Measurements from ENCODE around the gene TDRKH. TPM values are rescaled to one million over a fixed set of nuclear protein-coding genes. Genes with fewer than 3 reads are reported as not detected.

TDRKH gene
- total RNA-seq, 3 donors from 2014 or later: 5.6 to 9.7 (median 6.7) TPM

DNA sequence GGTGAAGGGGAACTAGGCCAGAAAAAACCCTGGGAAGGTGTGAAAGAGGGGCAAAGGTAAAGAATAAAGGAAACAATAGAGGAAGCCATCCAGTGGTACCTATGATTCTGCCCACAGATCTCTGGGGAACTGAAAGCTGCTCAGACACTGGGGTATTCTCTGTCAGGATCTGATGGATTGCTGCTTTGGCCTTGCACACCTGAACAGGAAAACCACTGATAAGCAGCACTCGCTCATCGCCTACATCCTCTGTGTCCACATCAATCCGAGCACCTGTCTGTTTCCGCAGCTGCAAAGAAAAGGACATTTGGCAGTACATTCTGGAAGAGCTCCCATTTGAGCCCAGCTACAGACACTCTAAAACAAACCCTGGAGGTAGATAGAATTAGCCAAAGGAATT lies 10.4 kb downstream of the TDRKH start:
- no peaks in the 10 kb centered on the region for H3K27me3 ChIP-seq
- H3K4me1 ChIP-seq: no peaks in the 10 kb centered on the region
- intact Hi-C loops (cut with DNase I; ENCODE audit: low total_unique reads): no loop called here
- TF ChIP-seq POLR2A (IDR thresholded peaks at IDR 0.05): no peak
- TF ChIP-seq, protein P1, sequence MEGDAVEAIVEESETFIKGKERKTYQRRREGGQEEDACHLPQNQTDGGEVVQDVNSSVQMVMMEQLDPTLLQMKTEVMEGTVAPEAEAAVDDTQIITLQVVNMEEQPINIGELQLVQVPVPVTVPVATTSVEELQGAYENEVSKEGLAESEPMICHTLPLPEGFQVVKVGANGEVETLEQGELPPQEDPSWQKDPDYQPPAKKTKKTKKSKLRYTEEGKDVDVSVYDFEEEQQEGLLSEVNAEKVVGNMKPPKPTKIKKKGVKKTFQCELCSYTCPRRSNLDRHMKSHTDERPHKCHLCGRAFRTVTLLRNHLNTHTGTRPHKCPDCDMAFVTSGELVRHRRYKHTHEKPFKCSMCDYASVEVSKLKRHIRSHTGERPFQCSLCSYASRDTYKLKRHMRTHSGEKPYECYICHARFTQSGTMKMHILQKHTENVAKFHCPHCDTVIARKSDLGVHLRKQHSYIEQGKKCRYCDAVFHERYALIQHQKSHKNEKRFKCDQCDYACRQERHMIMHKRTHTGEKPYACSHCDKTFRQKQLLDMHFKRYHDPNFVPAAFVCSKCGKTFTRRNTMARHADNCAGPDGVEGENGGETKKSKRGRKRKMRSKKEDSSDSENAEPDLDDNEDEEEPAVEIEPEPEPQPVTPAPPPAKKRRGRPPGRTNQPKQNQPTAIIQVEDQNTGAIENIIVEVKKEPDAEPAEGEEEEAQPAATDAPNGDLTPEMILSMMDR (IDR thresholded peaks at IDR 0.05): no peak
- no peak for TF ChIP-seq POLR2AphosphoS5 (IDR thresholded peaks at IDR 0.05)
- no peaks in the 10 kb centered on the region for H3K9me3 ChIP-seq
- no peak overlapping the region for H3K27ac ChIP-seq
- no peaks in the 10 kb centered on the region for H3K36me3 ChIP-seq
- DNase-seq (ENCODE audit: low spot score in 2 of 2): no peak
- no peak overlapping the region for H3K4me3 ChIP-seq

DNA sequence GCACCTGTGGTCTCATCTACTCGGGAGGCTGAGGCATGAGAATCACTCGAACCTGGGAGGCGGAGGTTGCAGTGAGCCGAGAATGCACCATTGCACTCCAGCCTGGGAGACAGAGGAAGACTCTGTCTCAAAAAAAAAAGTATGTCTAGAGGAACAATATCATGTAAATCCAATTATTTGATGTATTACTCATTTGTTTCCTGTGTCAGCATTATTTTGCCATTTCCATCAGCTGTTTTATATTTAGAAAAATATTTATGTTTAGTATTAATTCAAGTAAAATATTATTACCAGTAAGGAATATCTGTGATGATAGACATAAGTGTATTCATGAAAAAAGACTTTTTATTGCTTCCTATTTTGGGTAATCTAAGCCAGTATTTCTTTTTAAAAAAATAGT lies 13.0 kb downstream of the TDRKH start:
- no peak for DNase-seq (ENCODE audit: low spot score in 2 of 2)
- H3K4me3 ChIP-seq: no peak overlapping the region
- no peaks in the 10 kb centered on the region for H3K36me3 ChIP-seq
- H3K4me1 ChIP-seq: no peaks in the 10 kb centered on the region
- intact Hi-C loops (cut with DNase I; ENCODE audit: low total_unique reads): no loop called here
- H3K9me3 ChIP-seq: no peaks in the 10 kb centered on the region
- no peak overlapping the region for H3K27ac ChIP-seq
- TF ChIP-seq POLR2A (IDR thresholded peaks at IDR 0.05): no peak
- no peak for TF ChIP-seq POLR2AphosphoS5 (IDR thresholded peaks at IDR 0.05)
- TF ChIP-seq, protein P1 (IDR thresholded peaks at IDR 0.05): no peak
- H3K27me3 ChIP-seq: no peaks in the 10 kb centered on the region

DNA sequence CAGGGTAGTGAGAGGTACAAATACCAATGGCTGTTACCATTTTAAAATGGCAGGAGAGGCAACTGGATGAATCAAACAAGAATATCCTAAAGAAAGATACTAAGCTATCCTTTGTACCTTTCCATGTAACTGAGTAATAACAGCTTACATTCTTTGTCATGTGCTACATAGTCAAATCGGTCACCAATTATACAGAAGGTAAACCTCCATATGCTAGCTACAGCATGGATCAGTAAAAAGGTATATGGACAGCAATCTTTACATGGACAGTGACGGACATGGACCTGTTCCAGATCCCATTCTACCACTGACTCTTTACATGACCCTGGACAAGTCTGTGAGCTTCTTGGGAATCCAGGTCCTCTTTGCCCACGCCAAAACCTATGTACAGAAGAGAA lies 13.6 kb downstream of the TDRKH start:
- intact Hi-C loops (cut with DNase I; ENCODE audit: low total_unique reads): no loop called here
- TF ChIP-seq POLR2AphosphoS5 (IDR thresholded peaks at IDR 0.05): no peak
- TF ChIP-seq, protein P1 (IDR thresholded peaks at IDR 0.05): no peak
- no peak for TF ChIP-seq POLR2A (IDR thresholded peaks at IDR 0.05)
- no peaks in the 10 kb centered on the region for H3K36me3 ChIP-seq
- H3K27ac ChIP-seq: no peak overlapping the region
- H3K27me3 ChIP-seq: no peaks in the 10 kb centered on the region
- no peak for DNase-seq (ENCODE audit: low spot score in 2 of 2)
- no peak overlapping the region for H3K4me3 ChIP-seq
- H3K4me1 ChIP-seq: no peaks in the 10 kb centered on the region
- no peaks in the 10 kb centered on the region for H3K9me3 ChIP-seq

DNA sequence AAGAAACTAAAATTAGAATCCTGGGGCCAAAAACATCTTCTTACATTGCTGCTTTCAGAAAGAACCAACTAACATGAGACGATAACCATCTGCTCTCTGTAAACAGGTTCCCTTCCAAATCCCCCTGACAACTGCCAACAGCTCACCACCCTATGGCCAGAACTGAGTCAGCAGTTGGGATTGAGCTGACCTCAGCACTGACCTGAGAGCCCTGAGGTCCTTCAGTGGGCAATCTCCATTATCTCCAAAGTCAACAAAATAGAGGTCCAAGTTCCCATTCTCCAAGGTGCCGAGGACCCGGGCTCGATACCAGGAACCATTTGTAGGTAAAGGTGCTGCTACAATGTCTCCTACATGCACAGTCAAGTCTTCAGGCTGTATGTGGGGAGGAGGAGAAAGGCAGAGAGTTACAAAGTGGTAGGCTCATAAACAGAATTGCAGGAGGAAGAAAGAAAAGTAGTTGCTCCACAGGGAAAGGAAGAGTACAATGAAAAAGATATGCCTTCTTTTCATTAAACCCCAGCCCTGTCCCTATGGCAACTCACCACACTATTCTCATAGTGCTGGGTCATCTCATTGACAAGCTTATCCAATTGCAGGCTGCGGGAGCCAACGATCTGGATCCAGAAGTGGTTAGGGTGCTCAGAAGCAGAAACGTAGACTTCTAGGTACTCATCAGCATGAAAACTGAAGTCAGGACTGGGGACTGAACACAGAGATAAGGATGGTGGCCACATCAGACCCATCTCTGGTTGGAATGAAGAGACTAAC lies 14.2 kb downstream of the TDRKH start:
- Histone ChIP-seq H3K9me3 (no peaks in the 10 kb centered on the region), H3K4me1 (no peaks in the 10 kb centered on the region), H3K27ac (no peak overlapping the region), H3K36me3 (no peaks in the 10 kb centered on the region), H3K4me3 (no peak overlapping the region), H3K27me3 (no peaks in the 10 kb centered on the region)
- no peak for DNase-seq (ENCODE audit: low spot score in 2 of 2)
- intact Hi-C loops (cut with DNase I; ENCODE audit: low total_unique reads): no loop called here
- no peak for TF ChIP-seq POLR2A (IDR thresholded peaks at IDR 0.05)
- TF ChIP-seq, protein P1 (IDR thresholded peaks at IDR 0.05): no peak
- no peak for TF ChIP-seq POLR2AphosphoS5 (IDR thresholded peaks at IDR 0.05)

DNA sequence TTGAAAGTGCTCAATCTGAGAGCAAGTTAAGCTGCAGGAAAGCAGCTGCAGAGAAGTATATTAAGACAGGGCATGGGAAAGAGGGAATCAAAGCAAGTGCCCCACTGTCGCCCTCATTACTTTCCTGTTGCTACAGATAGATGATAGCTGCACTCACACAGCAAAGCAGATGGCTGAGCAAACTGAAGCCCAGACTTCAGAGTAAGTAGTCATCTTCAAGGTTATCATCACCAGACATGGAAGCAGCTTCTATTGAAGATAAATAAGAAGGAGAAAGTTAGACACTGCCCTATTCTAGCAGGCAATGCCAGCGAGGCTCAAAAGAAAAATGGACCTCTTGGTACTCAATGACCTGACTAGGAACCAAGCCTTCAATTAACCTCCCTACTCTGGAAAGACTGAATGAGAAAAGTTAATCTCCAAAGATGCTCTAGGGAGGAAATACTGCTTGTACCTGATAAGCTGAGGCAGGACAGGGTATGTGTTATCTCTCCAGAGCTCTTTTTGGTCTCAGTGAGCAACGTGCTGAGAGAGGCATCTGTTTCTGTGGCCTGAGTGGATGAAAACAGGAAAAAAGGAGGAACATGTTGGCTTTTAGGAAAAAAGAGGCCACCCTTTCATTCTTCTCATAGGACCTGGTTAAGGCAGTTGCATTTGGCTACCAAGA lies 15.9 kb downstream of the TDRKH start:
- DNase-seq (ENCODE audit: low spot score in 2 of 2): no peak
- intact Hi-C loops (cut with DNase I; ENCODE audit: low total_unique reads): no loop called here
- Histone ChIP-seq H3K4me3 (no peak overlapping the region), H3K9me3 (no peaks in the 10 kb centered on the region), H3K4me1 (no peaks in the 10 kb centered on the region), H3K36me3 (no peaks in the 10 kb centered on the region), H3K27me3 (no peaks in the 10 kb centered on the region), H3K27ac (no peak overlapping the region)
- TF ChIP-seq POLR2AphosphoS5 (IDR thresholded peaks at IDR 0.05): no peak
- TF ChIP-seq POLR2A (IDR thresholded peaks at IDR 0.05): no peak
- TF ChIP-seq, protein P1 (IDR thresholded peaks at IDR 0.05): no peak

Data from breast epithelium (tissue), 4 donors.